Measurements from ENCODE around the gene FST.
A peak's percentile ranks its signal among the peaks of the same experiment; 100 is the strongest.

The FST gene

GRCh38 chr5:53463909-53464621 is 16.4 kb upstream of the FST start:
- Mint-ChIP-seq H3K9me3 (no peaks in the 10 kb centered on the region), H3K27ac (no peak overlapping the region), H3K4me3 (no peak overlapping the region), H3K4me1 (no peaks in the 10 kb centered on the region), H3K36me3 (no peaks in the 10 kb centered on the region)
- no peak for ATAC-seq
- DNase-seq (ENCODE audit: low spot score in 2 of 2), result no peak

- ATAC-seq (no peak), DNase-seq (ENCODE audit: low spot score in 2 of 2) (no peak)
- Mint-ChIP-seq H3K36me3 (no peaks in the 10 kb centered on the region), H3K27ac (no peak overlapping the region), H3K9me3 (no peaks in the 10 kb centered on the region), H3K4me3 (no peak overlapping the region), H3K4me1 (no peaks in the 10 kb centered on the region)
These were observed 15.7 kb upstream of the FST start for GRCh38 chr5:53464722-53465121.

- H3K4me3 Mint-ChIP-seq, result no peak overlapping the region
- H3K27ac Mint-ChIP-seq, result no peak overlapping the region
- no peak for DNase-seq (ENCODE audit: low spot score in 2 of 2)
- H3K4me1 Mint-ChIP-seq, result no peaks in the 10 kb centered on the region
- ATAC-seq, result no peak
- H3K9me3 Mint-ChIP-seq, result no peaks in the 10 kb centered on the region
- no peaks in the 10 kb centered on the region for H3K36me3 Mint-ChIP-seq
These were observed 10.3 kb upstream of the FST start for GRCh38 chr5:53469946-53470687.

- no peak overlapping the region for H3K27ac Mint-ChIP-seq
- no peak for DNase-seq (ENCODE audit: low spot score in 2 of 2)
- H3K36me3 Mint-ChIP-seq, result no peaks in the 10 kb centered on the region
- H3K4me3 Mint-ChIP-seq, result no peak overlapping the region
- H3K9me3 Mint-ChIP-seq, result no peaks in the 10 kb centered on the region
- no peak for ATAC-seq
- H3K4me1 Mint-ChIP-seq, result no peaks in the 10 kb centered on the region
These were observed 8.2 kb upstream of the FST start for GRCh38 chr5:53472279-53472678.

- no peak overlapping the region for H3K4me3 Mint-ChIP-seq
- no peak for ATAC-seq
- H3K36me3 Mint-ChIP-seq, result no peaks in the 10 kb centered on the region
- no peak for DNase-seq (ENCODE audit: low spot score in 2 of 2)
- H3K27ac Mint-ChIP-seq, result no peak overlapping the region
- H3K4me1 Mint-ChIP-seq, result no peaks in the 10 kb centered on the region
- H3K9me3 Mint-ChIP-seq, result no peaks in the 10 kb centered on the region
These were observed 7.5 kb upstream of the FST start for GRCh38 chr5:53472720-53473510.

- Mint-ChIP-seq H3K4me3 (no peak overlapping the region), H3K4me1 (peaks cover 6% of the 10 kb centered on the region), H3K27ac (no peak overlapping the region), H3K9me3 (no peaks in the 10 kb centered on the region), H3K36me3 (no peaks in the 10 kb centered on the region)
- ATAC-seq (no peak), DNase-seq (ENCODE audit: low spot score in 2 of 2) (no peak)
These were observed 6.8 kb upstream of the FST start for GRCh38 chr5:53473633-53474032.

GRCh38 chr5:53475320-53475719 is 5.1 kb upstream of the FST start:
- Mint-ChIP-seq H3K9me3 (no peaks in the 10 kb centered on the region), H3K36me3 (no peaks in the 10 kb centered on the region), H3K4me1 (peaks cover 14% of the 10 kb centered on the region), H3K4me3 (no peak overlapping the region), H3K27ac (no peak overlapping the region)
- DNase-seq (ENCODE audit: low spot score in 2 of 2) (no peak), ATAC-seq (no peak)

GRCh38 chr5:53476019-53476418 is 4.4 kb upstream of the FST start:
- no peaks in the 10 kb centered on the region for H3K36me3 Mint-ChIP-seq
- H3K4me1 Mint-ChIP-seq, result peaks cover 19% of the 10 kb centered on the region
- H3K27ac Mint-ChIP-seq, result no peak overlapping the region
- no peak for ATAC-seq
- DNase-seq (ENCODE audit: low spot score in 2 of 2), result no peak
- no peak overlapping the region for H3K4me3 Mint-ChIP-seq
- no peaks in the 10 kb centered on the region for H3K9me3 Mint-ChIP-seq

- H3K9me3 Mint-ChIP-seq, result no peaks in the 10 kb centered on the region
- DNase-seq (ENCODE audit: low spot score in 2 of 2) (no peak), ATAC-seq (no peak)
- no peaks in the 10 kb centered on the region for H3K36me3 Mint-ChIP-seq
- peaks cover 24% of the 10 kb centered on the region for H3K4me1 Mint-ChIP-seq
- no peak overlapping the region for H3K4me3 Mint-ChIP-seq
- no peak overlapping the region for H3K27ac Mint-ChIP-seq
These were observed 3.6 kb upstream of the FST start for GRCh38 chr5:53476531-53477480.

- H3K4me3 Mint-ChIP-seq, result peak overlapping the region; percentile 81
- no peaks in the 10 kb centered on the region for H3K9me3 Mint-ChIP-seq
- peaks cover 42% of the 10 kb centered on the region for H3K4me1 Mint-ChIP-seq
- DNase-seq (ENCODE audit: low spot score in 2 of 2) (peak in 1 of 2 donors; percentile 51), ATAC-seq (peak; percentile 14)
- no peak overlapping the region for H3K27ac Mint-ChIP-seq
- H3K36me3 Mint-ChIP-seq, result no peaks in the 10 kb centered on the region
These were observed 1.9 kb upstream of the FST start for GRCh38 chr5:53478411-53479044.

GRCh38 chr5:53479045-53479589 is 1.3 kb upstream of the FST start:
- H3K27ac Mint-ChIP-seq, result peak overlapping the region; percentile 7
- H3K36me3 Mint-ChIP-seq, result no peaks in the 10 kb centered on the region
- no peak for DNase-seq (ENCODE audit: low spot score in 2 of 2)
- no peaks in the 10 kb centered on the region for H3K9me3 Mint-ChIP-seq
- peak overlapping the region; percentile 81 for H3K4me3 Mint-ChIP-seq
- peaks cover 42% of the 10 kb centered on the region for H3K4me1 Mint-ChIP-seq
- ATAC-seq, result no peak

- H3K9me3 Mint-ChIP-seq, result no peaks in the 10 kb centered on the region
- DNase-seq (ENCODE audit: low spot score in 2 of 2) (peak; percentile 18 to 59), ATAC-seq (peak; percentile 33)
- H3K36me3 Mint-ChIP-seq, result no peaks in the 10 kb centered on the region
- peak overlapping the region; percentile 81 for H3K4me3 Mint-ChIP-seq
- peaks cover 42% of the 10 kb centered on the region for H3K4me1 Mint-ChIP-seq
- H3K27ac Mint-ChIP-seq, result peak overlapping the region; percentile 7
These were observed 626 bp upstream of the FST start for GRCh38 chr5:53479590-53480415.

GRCh38 chr5:53481159-53481886 is 894 bp downstream of the FST start:
- no peak for DNase-seq (ENCODE audit: low spot score in 2 of 2)
- Mint-ChIP-seq H3K4me1 (peaks cover 42% of the 10 kb centered on the region), H3K36me3 (no peaks in the 10 kb centered on the region), H3K4me3 (peak overlapping the region; percentile 81), H3K9me3 (no peaks in the 10 kb centered on the region), H3K27ac (no peak overlapping the region)
- no peak for ATAC-seq
